Fibroblast of the conjunctiva (primary cell): Measurements from ENCODE around the gene CHTF18.
"Not testable (repeated sequence)": the region's sequence is repeated elsewhere in the genome, so short reads cannot be mapped to it uniquely, and the experiment has no call there.

ENCODE experiments used
- DNase-seq: peaks from one replicate; pipeline ENCODE4 v3.0.0-alpha.2; 2010; ENCODE audit warnings: low read depth

The CHTF18 gene

GRCh38 chr16:830871-831570 lies 42.6 kb downstream of the CHTF18 start:
- DNase-seq, result no peak

GRCh38 chr16:831571-832413 lies 43.4 kb downstream of the CHTF18 start:
- no peak for DNase-seq

GRCh38 chr16:832652-833336 lies 44.4 kb downstream of the CHTF18 start:
- no peak for DNase-seq

GRCh38 chr16:833411-833810 lies 45.0 kb downstream of the CHTF18 start:
- DNase-seq, result no peak

- no peak for DNase-seq
Measured at GRCh38 chr16:835373-835772, 47.0 kb downstream of the CHTF18 start.

- DNase-seq, result no peak
Measured at GRCh38 chr16:836221-836620, 47.8 kb downstream of the CHTF18 start.

- not testable (repeated sequence) for DNase-seq
Measured at GRCh38 chr16:836822-837221, 48.4 kb downstream of the CHTF18 start.

GRCh38 chr16:838741-839140 lies 50.3 kb downstream of the CHTF18 start:
- no peak for DNase-seq

- DNase-seq, result no peak
Measured at GRCh38 chr16:839643-840408, 51.4 kb downstream of the CHTF18 start.

GRCh38 chr16:840561-841454 lies 52.4 kb downstream of the CHTF18 start:
- no peak for DNase-seq

- DNase-seq, result no peak
Measured at GRCh38 chr16:841455-842060, 53.1 kb downstream of the CHTF18 start.

- no peak for DNase-seq
Measured at GRCh38 chr16:842061-842476, 53.6 kb downstream of the CHTF18 start.

GRCh38 chr16:842711-843560 lies 54.5 kb downstream of the CHTF18 start:
- no peak for DNase-seq

GRCh38 chr16:843771-844170 lies 55.4 kb downstream of the CHTF18 start:
- no peak for DNase-seq

GRCh38 chr16:844638-845350 lies 56.4 kb downstream of the CHTF18 start:
- DNase-seq, result no peak

- DNase-seq, result no peak
Measured at GRCh38 chr16:845351-845745, 56.9 kb downstream of the CHTF18 start.

- DNase-seq, result no peak
Measured at GRCh38 chr16:847151-847550, 58.7 kb downstream of the CHTF18 start.
